Measurements from ENCODE around the gene LYPD8.
A peak's percentile ranks its signal among the peaks of the same experiment; 100 is the strongest.
"Not testable (repeated sequence)": the region's sequence is repeated elsewhere in the genome, so short reads cannot be mapped to it uniquely, and the experiment has no call there.

The LYPD8 gene

GRCh38 chr1:248791010-248791409 is 35.5 kb upstream of the LYPD8 start:
- Histone ChIP-seq H3K27ac (no peak overlapping the region), H2AFZ (ENCODE audit: low read depth) (no peak overlapping the region), H3K27me3 (ENCODE audit: insufficient read depth, low read depth) (no peaks in the 10 kb centered on the region), H4K20me1 (ENCODE audit: insufficient read depth) (no peaks in the 10 kb centered on the region), H3K79me2 (ENCODE audit: insufficient read depth, low read depth) (no peaks in the 10 kb centered on the region), H3K4me1 (ENCODE audit: low read depth, poor library complexity, severe bottlenecking) (peaks cover 53% of the 10 kb centered on the region), H3K4me2 (no peak overlapping the region), H3K4me3 (IDR thresholded peaks at IDR 0.05; ENCODE audit: insufficient read depth, low read depth, low read length) (no peak overlapping the region), H3K9ac (no peak overlapping the region), H3K36me3 (ENCODE audit: insufficient read depth) (no peaks in the 10 kb centered on the region)
- no peak for TF ChIP-seq CTCF (conservative IDR thresholded peaks at IDR 0.05; ENCODE audit: low read depth, low read length)

DNA sequence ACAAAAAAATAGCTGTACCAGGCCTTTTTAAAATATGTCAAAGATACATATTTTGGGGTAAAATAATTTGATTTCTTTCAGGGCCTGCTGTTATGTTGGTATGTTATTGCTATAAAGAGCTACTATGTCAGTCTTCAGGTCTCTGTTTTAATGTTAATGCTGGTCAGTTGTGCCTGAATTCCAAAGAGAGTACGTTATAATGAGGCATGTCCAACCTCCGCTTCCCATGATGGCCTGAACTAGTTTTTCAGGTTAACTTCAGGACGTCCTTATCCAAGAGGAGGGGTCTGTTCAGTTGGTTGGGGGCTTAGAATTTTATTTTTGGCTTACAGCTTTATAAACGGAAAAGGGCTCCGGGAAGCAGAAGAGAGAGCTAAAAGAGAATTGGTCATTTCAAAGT is 34.9 kb upstream of the LYPD8 start:
- no peak overlapping the region for H2AFZ ChIP-seq (ENCODE audit: low read depth)
- peaks cover 57% of the 10 kb centered on the region for H3K4me1 ChIP-seq (ENCODE audit: low read depth, poor library complexity, severe bottlenecking)
- no peaks in the 10 kb centered on the region for H3K36me3 ChIP-seq (ENCODE audit: insufficient read depth)
- no peaks in the 10 kb centered on the region for H4K20me1 ChIP-seq (ENCODE audit: insufficient read depth)
- no peak overlapping the region for H3K9ac ChIP-seq
- no peak overlapping the region for H3K4me2 ChIP-seq
- H3K79me2 ChIP-seq (ENCODE audit: insufficient read depth, low read depth), result no peaks in the 10 kb centered on the region
- TF ChIP-seq CTCF (conservative IDR thresholded peaks at IDR 0.05; ENCODE audit: low read depth, low read length), result no peak
- no peak overlapping the region for H3K4me3 ChIP-seq (IDR thresholded peaks at IDR 0.05; ENCODE audit: insufficient read depth, low read depth, low read length)
- H3K27me3 ChIP-seq (ENCODE audit: insufficient read depth, low read depth), result no peaks in the 10 kb centered on the region
- H3K27ac ChIP-seq, result no peak overlapping the region

DNA sequence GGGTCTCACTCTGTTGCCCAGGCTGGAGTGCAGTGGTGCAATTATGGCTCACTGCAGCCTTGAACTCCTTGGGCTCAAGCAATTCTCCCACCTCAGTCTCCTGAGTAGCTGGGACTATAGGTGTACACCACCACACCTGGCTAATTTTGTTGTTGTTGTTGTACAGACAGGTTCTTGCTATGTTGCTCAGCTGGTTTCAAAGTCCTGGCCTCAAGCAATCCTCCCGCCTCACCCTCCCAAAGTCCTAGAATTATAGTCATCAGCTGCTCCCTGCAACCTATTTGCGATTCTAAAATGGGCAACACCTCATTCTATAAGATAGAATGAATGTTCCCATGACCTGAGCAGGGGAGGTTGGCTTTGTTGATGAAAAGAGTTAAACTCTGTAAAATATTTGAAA is 33.8 kb upstream of the LYPD8 start:
- not testable (repeated sequence) for H2AFZ ChIP-seq (ENCODE audit: low read depth); H3K4me2 ChIP-seq; H4K20me1 ChIP-seq (ENCODE audit: insufficient read depth); H3K9ac ChIP-seq; H3K79me2 ChIP-seq (ENCODE audit: insufficient read depth, low read depth); H3K27me3 ChIP-seq (ENCODE audit: insufficient read depth, low read depth); H3K4me3 ChIP-seq (IDR thresholded peaks at IDR 0.05; ENCODE audit: insufficient read depth, low read depth, low read length); H3K36me3 ChIP-seq (ENCODE audit: insufficient read depth); H3K27ac ChIP-seq
- peaks cover 50% of the 10 kb centered on the region for H3K4me1 ChIP-seq (ENCODE audit: low read depth, poor library complexity, severe bottlenecking)

GRCh38 chr1:248788327-248788726 is 32.8 kb upstream of the LYPD8 start:
- Histone ChIP-seq H4K20me1 (ENCODE audit: insufficient read depth) (no peaks in the 10 kb centered on the region), H3K79me2 (ENCODE audit: insufficient read depth, low read depth) (no peaks in the 10 kb centered on the region), H3K36me3 (ENCODE audit: insufficient read depth) (no peaks in the 10 kb centered on the region), H3K27me3 (ENCODE audit: insufficient read depth, low read depth) (no peaks in the 10 kb centered on the region), H3K9ac (no peak overlapping the region), H3K27ac (no peak overlapping the region), H2AFZ (ENCODE audit: low read depth) (no peak overlapping the region), H3K4me2 (no peak overlapping the region), H3K4me1 (ENCODE audit: low read depth, poor library complexity, severe bottlenecking) (peaks cover 40% of the 10 kb centered on the region), H3K4me3 (IDR thresholded peaks at IDR 0.05; ENCODE audit: insufficient read depth, low read depth, low read length) (no peak overlapping the region)
- no peak for TF ChIP-seq CTCF (conservative IDR thresholded peaks at IDR 0.05; ENCODE audit: low read depth, low read length)

GRCh38 chr1:248787430-248787829 is 31.9 kb upstream of the LYPD8 start:
- no peak for TF ChIP-seq CTCF (conservative IDR thresholded peaks at IDR 0.05; ENCODE audit: low read depth, low read length)
- Histone ChIP-seq H4K20me1 (ENCODE audit: insufficient read depth) (no peaks in the 10 kb centered on the region), H3K79me2 (ENCODE audit: insufficient read depth, low read depth) (no peaks in the 10 kb centered on the region), H3K4me2 (peak overlapping the region; percentile 29; the same call in 1 of the 2 replicates), H2AFZ (ENCODE audit: low read depth) (no peak overlapping the region), H3K4me3 (IDR thresholded peaks at IDR 0.05; ENCODE audit: insufficient read depth, low read depth, low read length) (no peak overlapping the region), H3K9ac (no peak overlapping the region), H3K4me1 (ENCODE audit: low read depth, poor library complexity, severe bottlenecking) (peaks cover 31% of the 10 kb centered on the region), H3K27ac (no peak overlapping the region; the same call in 1 of the 2 replicates), H3K27me3 (ENCODE audit: insufficient read depth, low read depth) (no peaks in the 10 kb centered on the region), H3K36me3 (ENCODE audit: insufficient read depth) (no peaks in the 10 kb centered on the region)

Measured in KMS-11 (cell line).